Activated CD8-positive, alpha-beta memory T cell treated with anti-CD3 and anti-CD28 coated beads for 4 hours (primary cell): ENCODE results near the gene BRCC3.
A peak's percentile ranks its signal among the peaks of the same experiment; 100 is the strongest.
"Not testable (repeated sequence)": the region's sequence is repeated elsewhere in the genome, so short reads cannot be mapped to it uniquely, and the experiment has no call there.

Experiments used
- DNase-seq, 2 donors: peaks; one replicate each; pipeline ENCODE4 v3.0.0-alpha.2; 2020; ENCODE audit warnings: low read depth in 2 of 2

Gene BRCC3

DNA sequence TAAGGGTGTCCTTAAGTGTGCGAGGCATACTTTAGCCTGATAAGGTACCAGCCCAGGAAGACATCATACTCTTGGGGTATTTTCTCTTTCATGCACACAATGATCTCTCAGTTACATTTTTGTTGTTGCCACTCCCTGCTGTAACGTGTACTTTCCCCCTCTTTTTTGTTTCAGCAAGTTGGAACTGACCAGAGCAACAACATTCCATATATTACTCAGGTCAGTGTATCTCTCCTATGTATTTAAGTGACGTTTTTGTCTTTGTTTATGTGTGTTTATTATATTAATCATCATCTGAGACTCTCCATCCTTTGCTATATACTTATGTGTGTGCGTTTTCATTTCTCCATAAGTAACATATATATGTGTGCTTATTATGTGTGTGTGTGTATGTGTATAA lies 73.6 kb downstream of the BRCC3 start:
- DNase-seq, result no peak

GRCh38 chrX:155147612-155148011 lies 76.3 kb downstream of the BRCC3 start:
- not testable (repeated sequence) for DNase-seq

DNA sequence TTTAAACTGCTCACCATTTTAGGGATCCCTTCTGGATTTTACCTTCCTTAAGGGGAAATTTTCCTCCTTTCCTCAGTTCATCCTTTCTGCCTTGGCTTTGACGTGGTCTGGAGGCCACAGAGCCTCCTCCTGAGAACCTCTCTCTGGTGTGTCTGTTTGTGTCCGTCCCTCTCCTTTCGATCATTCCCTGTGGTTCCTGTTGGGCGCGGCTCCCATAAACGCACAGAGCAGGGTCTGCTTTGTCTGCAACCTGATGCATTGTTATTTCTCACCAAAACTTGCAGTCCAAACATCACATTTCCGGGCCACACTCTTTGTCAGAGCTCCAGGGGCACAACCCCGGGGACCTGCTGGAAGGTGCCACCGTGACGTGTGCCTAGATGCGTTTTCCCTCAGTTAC lies 76.9 kb downstream of the BRCC3 start:
- DNase-seq, result not testable (repeated sequence)

GRCh38 chrX:155148724-155149537 lies 77.6 kb downstream of the BRCC3 start:
- DNase-seq, result peak in 1 of 2 donors; percentile 1

DNA sequence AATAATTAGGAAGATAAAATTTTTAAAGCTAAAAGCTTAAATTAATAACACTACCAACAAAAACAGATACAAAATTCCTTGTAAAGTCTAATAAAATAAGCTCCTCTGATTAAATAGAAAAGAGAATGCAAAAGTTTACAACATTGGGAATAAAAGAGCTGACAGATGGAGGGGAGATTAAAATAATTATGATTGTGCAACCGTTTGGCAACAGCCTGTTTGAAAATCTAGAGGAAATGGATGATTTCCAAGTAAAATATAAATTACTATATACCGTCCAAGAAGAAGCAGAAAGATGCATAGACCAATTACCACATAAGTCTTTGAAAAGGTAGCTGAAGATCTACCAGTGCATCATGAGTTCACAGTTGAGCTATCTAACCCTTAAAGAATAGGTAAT lies 98.6 kb downstream of the BRCC3 start:
- no peak for DNase-seq
